IPS-NIHi7 (cell line): Measurements from ENCODE around the gene FMNL3.
"Not testable (repeated sequence)": the region's sequence is repeated elsewhere in the genome, so short reads cannot be mapped to it uniquely, and the experiment has no call there.

Experiments used
- DNase-seq: peaks from one replicate; pipeline ENCODE4 v3.0.0; 2012; ENCODE audit warnings: mixed read lengths; ENCODE audit errors: extremely low spot score

Gene FMNL3

DNA sequence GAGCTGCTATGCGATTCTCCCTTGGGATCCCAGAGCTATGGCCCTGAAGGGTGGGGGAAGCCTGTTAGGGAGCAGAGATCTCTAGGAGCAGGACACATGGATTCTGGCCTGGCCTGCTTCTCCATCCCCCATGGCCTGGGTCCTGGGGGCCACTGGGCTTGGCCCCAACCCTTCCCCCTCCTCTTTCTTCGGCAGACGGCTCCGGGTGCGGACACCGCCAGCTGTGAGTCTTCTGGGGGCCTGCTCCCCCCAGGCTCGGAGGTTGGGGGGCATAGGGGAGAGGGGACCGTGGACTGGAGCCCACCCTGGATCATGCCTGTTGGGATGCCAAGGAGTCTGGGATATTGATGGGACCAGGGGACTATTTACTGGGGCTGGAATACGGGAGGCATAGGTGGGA lies 74.8 kb downstream of the FMNL3 start:
- DNase-seq = no peak

DNA sequence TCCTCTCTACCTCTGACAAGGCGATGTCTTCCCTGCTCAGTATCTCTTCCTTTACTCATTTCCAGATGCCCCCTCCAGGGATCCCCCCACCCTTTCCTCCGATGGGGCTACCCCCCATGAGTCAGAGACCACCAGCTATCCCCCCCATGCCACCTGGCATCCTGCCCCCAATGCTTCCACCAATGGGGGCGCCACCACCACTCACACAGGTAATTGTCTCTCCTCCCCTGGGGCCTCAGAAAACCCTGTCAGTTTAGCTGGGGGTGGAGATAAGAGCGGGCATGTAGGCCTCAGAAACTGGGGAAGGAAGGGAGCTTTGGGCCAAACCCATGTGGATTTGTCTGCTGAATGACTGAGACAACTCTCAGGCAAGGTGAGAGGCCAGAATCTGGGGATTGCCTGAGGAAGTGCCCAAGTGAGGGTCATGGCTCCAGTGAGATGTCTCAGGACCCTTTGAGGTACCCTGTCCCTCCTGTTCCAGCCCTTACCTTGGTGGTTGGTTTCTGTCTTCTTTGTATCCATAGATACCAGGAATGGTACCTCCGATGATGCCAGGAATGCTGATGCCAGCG lies 75.8 kb downstream of the FMNL3 start:
- no peak for DNase-seq

GRCh38 chr12:49627752-49628360 lies 79.3 kb downstream of the FMNL3 start:
- DNase-seq = no peak

DNA sequence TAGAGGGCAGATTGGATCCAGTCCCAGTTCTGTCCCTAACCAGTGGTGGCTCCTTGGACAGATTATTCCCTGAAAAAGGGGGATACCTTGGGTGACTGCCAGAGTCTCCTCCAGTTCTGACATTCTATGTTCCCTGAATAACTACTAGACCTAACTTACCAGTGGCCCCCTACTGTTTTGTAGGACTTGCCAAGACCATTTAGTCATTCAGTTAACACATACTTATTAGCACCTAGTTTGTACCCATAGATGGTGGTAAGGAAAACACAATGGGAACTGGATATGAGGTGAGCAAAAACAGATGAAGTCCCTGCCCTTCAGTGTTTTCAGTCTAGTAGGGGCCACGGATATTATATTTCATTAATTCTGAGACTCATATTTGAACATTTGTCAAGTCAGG lies 80.4 kb downstream of the FMNL3 start:
- no peak for DNase-seq

DNA sequence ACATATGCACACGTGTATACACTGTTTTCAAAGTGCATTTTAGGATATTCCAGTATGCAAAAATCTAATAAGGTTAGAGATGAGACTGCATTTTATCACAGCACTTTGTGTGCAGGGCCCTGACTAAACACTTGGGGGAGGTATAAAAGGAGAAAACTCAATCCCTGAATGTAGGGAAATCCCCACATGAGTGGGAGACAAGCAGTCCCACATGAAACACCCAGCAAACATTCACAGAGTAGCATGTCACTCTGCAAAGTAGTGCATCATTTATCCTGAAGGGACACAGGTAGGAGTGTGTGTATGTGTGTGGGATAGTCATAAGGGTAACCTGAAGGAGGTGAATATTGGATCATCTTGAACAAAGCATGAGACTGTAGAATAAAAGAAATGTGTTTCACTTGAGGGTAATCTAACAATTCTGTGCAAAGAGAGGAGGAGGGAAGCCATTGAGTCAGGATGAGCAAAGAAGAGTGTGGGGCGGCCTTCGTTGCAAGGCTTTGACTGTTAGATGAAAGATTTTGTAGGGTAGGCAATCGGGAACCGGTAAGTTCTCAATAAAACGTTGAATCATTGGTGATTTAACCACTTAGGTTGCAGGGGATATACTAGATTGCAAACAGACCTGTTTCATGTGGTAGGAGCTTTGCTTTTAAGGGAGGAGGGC lies 80.9 kb downstream of the FMNL3 start:
- no peak for DNase-seq

- DNase-seq = no peak
Measured at GRCh38 chr12:49624921-49625577, 82.2 kb downstream of the FMNL3 start.

DNA sequence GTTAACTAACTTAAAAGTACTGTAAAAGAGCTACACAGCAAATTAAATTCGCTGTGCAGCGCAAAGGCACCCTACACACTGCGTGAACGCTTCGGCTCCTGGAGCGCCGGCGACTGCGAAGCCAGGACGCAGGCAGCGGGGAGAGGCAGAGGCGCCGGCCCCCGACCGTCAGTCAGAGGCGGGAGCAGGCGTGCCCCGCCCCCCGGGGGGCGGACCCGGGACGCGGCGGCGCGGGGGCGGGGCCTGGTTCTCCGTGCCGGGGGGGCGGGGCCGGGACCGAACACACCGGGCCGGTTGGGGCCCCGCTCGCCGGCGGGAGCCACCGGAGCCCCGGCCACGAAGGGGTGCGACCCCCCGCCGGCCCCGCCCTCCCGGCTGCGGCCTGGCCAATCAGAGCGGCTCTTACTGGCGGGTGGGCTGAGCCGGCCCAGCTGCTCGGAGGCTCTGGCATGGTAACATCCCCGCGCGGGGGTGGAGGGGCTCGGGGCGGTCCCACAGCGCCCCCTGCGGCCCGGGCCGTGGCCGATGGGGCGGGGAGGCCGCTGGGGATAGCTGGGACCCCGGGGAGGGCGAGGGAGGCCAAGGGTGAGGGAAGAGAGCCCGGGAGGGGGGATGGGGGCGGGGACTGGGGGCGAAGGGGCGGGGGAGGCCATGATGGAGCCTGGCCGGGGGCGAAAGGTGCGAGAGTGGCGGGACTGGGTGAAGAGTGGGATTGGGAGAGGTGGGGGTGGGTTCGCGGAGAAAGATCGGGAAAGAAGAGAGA lies 83.9 kb downstream of the FMNL3 start, which contains the start of gene PRPF40B:
TSS of gene PRPF40B (plus strand) at position 420 of the 763 bp plus-strand sequence. CDS start at position 450, 30 bp downstream.
- peak; percentile 99 for DNase-seq

GRCh38 chr12:49622501-49623141 lies 84.6 kb downstream of the FMNL3 start:
- DNase-seq = peak; percentile 60

- no peak for DNase-seq
Measured at GRCh38 chr12:49621651-49622500, 85.3 kb downstream of the FMNL3 start.

- no peak for DNase-seq
Measured at GRCh38 chr12:49619286-49619685, 87.9 kb downstream of the FMNL3 start.

DNA sequence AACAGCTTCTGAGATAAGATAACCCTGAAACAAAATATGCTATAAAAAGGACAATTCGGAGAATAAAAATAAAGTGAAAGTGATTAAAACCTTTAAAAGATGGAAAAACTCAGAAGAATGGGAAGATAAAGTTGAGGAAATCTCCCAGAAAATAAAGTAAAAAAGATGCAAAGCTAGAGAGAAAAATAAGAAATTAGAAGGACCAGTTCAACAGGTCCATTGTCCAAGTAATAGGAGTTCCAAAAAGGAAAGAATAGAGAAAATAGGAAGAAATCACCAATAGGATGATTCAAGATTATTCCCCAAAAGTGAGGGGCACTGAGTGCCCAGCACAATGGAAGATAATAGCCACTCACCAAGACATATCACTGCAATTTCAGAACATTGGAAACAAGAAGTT lies 88.6 kb downstream of the FMNL3 start:
- no peak for DNase-seq

- DNase-seq = no peak
Measured at GRCh38 chr12:49616533-49617219, 90.5 kb downstream of the FMNL3 start.

GRCh38 chr12:49615725-49616124 lies 91.5 kb downstream of the FMNL3 start:
- no peak for DNase-seq

DNA sequence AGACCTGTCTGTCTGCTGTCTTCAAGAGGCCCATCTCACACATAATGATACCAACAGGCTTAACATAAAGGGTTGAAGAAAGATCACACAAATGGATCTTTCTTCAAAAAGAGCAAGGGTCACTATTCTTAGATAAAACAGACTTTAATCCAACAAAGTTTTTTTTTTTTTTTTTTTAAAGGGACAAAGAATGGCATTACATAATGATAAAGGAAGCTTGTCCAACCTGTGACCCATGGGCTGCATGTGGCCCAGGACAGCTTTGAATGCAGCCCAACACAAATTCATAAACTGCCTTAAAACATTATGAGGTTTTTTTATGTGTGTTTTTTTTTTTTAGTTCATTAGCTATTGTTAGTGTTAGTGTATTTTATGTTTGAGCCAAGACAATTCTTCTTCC lies 95.0 kb downstream of the FMNL3 start:
- no peak for DNase-seq

DNA sequence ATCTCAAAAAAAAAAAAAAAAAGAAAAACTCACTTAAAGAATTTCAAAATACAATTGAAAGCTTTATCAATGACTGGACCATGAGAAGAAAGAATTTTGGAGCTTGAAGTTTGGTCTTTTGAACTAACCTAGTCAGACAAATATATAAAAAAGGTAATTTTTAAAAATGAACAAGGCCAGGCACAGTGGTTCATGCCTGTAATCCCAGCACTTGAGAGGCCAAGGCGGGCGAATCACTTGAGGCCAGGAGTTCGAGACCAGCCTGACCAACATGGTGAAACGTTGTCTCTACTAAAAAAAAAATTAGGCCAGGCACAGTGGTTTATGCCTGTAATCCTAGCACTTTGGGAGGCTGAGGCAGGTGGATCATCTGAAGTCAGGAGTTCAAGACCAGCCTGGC lies 96.4 kb downstream of the FMNL3 start:
- DNase-seq = not testable (repeated sequence)

- no peak for DNase-seq
Measured at GRCh38 chr12:49609875-49610154, 97.4 kb downstream of the FMNL3 start.

- DNase-seq = no peak
Measured at GRCh38 chr12:49609059-49609874, 97.9 kb downstream of the FMNL3 start.

- DNase-seq = not testable (repeated sequence)
Measured at GRCh38 chr12:49605539-49605938, 101.7 kb downstream of the FMNL3 start, which contains the start of gene FAM186B. FAM186B (minus strand) TSS chr12:49605639; CDS start chr12:49605477, 162 bp downstream.

GRCh38 chr12:49604856-49605255 lies 102.3 kb downstream of the FMNL3 start:
- peak; percentile 12 for DNase-seq
